Measurements from ENCODE around the gene MISP.

GRCh38 chr19:704447-704741 is 46.5 kb upstream of the MISP start:
- TF ChIP-seq YY1 (IDR thresholded peaks at IDR 0.05; ENCODE audit: low read depth), result no peak
- no peak for TF ChIP-seq REST (IDR thresholded peaks at IDR 0.05; ENCODE audit: low read depth)
